Naive thymus-derived CD8-positive, alpha-beta T cell (primary cell): ENCODE results near the gene MYH6. TPM values are rescaled to one million over a fixed set of nuclear protein-coding genes. Genes with fewer than 3 reads are reported as not detected.

Source experiments
- ATAC-seq, 2 donors: fragments of 150-1000 bp; cut with Tn5 transposase in 1 of 2; sonication (Bioruptor Pico), chemical (Tn5 transposase) in 1 of 2; 1 replicate in 1 of 2; 2 replicates in 1 of 2; pipeline ENCODE4 v1.10.0; 2021; ENCODE audit warnings: mild to moderate bottlenecking in 2 of 2, moderate library complexity in 2 of 2
- POLR2A ChIA-PET: fragments of 350-600 bp; sonication (Branson Sonifier 250); formaldehyde crosslinking; loops from one replicate; lab custom pipeline; 2021; ENCODE audit warnings: antibody characterized with exemption; lab: Charles Lee
- DNase-seq, 10 donors: peaks; one replicate each; pipeline versions ENCODE4 v3.0.0 to v3.0.0-alpha.2; 2020 to 2022
- H3K27ac Mint-ChIP-seq, 10 donors: one replicate each; pipeline ENCODE4 v1.8.0; 2020 to 2022; ENCODE audit warnings: mild to moderate bottlenecking in 10 of 10, mixed read lengths in 10 of 10, moderate library complexity in 4 of 10, inconsistent platforms in 1 of 10
- H3K27me3 Mint-ChIP-seq, 5 donors: one replicate each; pipeline ENCODE4 v1.8.0; 2021 to 2022; ENCODE audit warnings: mixed read lengths in 5 of 5
- H3K36me3 Mint-ChIP-seq, 3 donors: one replicate each; pipeline ENCODE4 v1.8.0; 2020 to 2022; ENCODE audit warnings: mixed read lengths in 3 of 3, mild to moderate bottlenecking in 2 of 3, inconsistent platforms in 1 of 3
- H3K4me1 Mint-ChIP-seq, 4 donors: one replicate each; pipeline ENCODE4 v1.8.0; 2021 to 2022; ENCODE audit warnings: mixed read lengths in 4 of 4
- H3K4me3 Mint-ChIP-seq, 10 donors: one replicate each; pipeline ENCODE4 v1.8.0; 2020 to 2022; ENCODE audit warnings: mild to moderate bottlenecking in 10 of 10, mixed read lengths in 10 of 10, moderate library complexity in 6 of 10, inconsistent platforms in 1 of 10
- H3K9me3 Mint-ChIP-seq, 9 donors: one replicate each; pipeline ENCODE4 v1.8.0; 2020 to 2022; ENCODE audit warnings: mixed read lengths in 9 of 9, mild to moderate bottlenecking in 3 of 9, inconsistent platforms in 1 of 9, moderate library complexity in 1 of 9
- polyA plus RNA-seq, 3 donors: library from polyadenylated mRNA; unstranded; fragments of 300-500 nt; fragmentation: Illumina TruSeq; gene quantifications; one replicate each; pipeline ENCODE4 v1.2.3, GENCODE V29; 2021
- total RNA-seq, 8 experiments: library from RNA in 2 of 8; stranded (reverse) in 2 of 8; gene quantifications; one replicate each; pipeline ENCODE4 v1.2.3 and lab custom pipeline; 2021 to 2026

MYH6 gene
- total and polyA plus RNA-seq, 5 experiments from 2014 or later = not detected

- ATAC-seq (peak; percentile 6 to 45), DNase-seq (peak in 3 of 10 donors; percentile 8 to 20 (median 12))
- Mint-ChIP-seq H3K4me1 (peaks cover 15 to 21% (median 18%) of the 10 kb centered on the region in 4 donors), H3K36me3 (peaks cover 0 to 4% (median 0%) of the 10 kb centered on the region in 3 donors), H3K9me3 (no peaks in the 10 kb centered on the region), H3K27ac (peak overlapping the region in 5 of 10 donors; percentile 7 to 75 (median 58)), H3K4me3 (peak overlapping the region; percentile 75 to 91 (median 86)), H3K27me3 (peaks cover 3 to 51% (median 12%) of the 10 kb centered on the region in 5 donors)
- POLR2A ChIA-PET = interaction anchor here (1.0 to 4.5 kb wide), 3 partner anchors 10 to 30 kb away, joined by 3 to 25 read pairs (median 3); partner anchors contain the start of gene PABPN1
These were observed 56.2 kb downstream of the MYH6 start for GRCh38 chr14:23351681-23352505.

- peaks cover 0 to 38% (median 12%) of the 10 kb centered on the region in 5 donors for H3K27me3 Mint-ChIP-seq
- peaks cover 15 to 21% (median 18%) of the 10 kb centered on the region in 4 donors for H3K4me1 Mint-ChIP-seq
- ATAC-seq (no peak), DNase-seq (no peak)
- no peaks in the 10 kb centered on the region for H3K9me3 Mint-ChIP-seq
- POLR2A ChIA-PET = interaction anchor here (0.7 kb wide), 1 partner anchor 16 kb away, joined by 3 read pairs; no protein-coding TSS in a partner anchor
- peaks cover 0 to 4% (median 0%) of the 10 kb centered on the region in 3 donors for H3K36me3 Mint-ChIP-seq
- H3K27ac Mint-ChIP-seq = peak overlapping the region in 2 of 10 donors; percentile 2 to 42
- H3K4me3 Mint-ChIP-seq = peak overlapping the region in 3 of 10 donors; percentile 4 to 45 (median 12)
These were observed 58.8 kb downstream of the MYH6 start for GRCh38 chr14:23349156-23349845.

- Mint-ChIP-seq H3K27ac (no peak overlapping the region), H3K27me3 (peaks cover 0 to 27% (median 11%) of the 10 kb centered on the region in 5 donors), H3K9me3 (no peaks in the 10 kb centered on the region), H3K4me3 (no peak overlapping the region), H3K36me3 (peaks cover 0 to 4% (median 0%) of the 10 kb centered on the region in 3 donors), H3K4me1 (peaks cover 13 to 18% (median 15%) of the 10 kb centered on the region in 4 donors)
- POLR2A ChIA-PET = no interaction called here
- DNase-seq = no peak
- no peak for ATAC-seq
These were observed 59.8 kb downstream of the MYH6 start for GRCh38 chr14:23348297-23348655.

- no peak for DNase-seq
- peaks cover 0 to 4% (median 0%) of the 10 kb centered on the region in 3 donors for H3K36me3 Mint-ChIP-seq
- no peak for ATAC-seq
- H3K4me3 Mint-ChIP-seq = no peak overlapping the region
- no peaks in the 10 kb centered on the region for H3K9me3 Mint-ChIP-seq
- H3K27ac Mint-ChIP-seq = peak overlapping the region in 2 of 10 donors; percentile 5 to 40
- POLR2A ChIA-PET = interaction anchor here (0.6 kb wide), 1 partner anchor 89 kb away, joined by 3 read pairs; no protein-coding TSS in a partner anchor
- peaks cover 7 to 13% (median 10%) of the 10 kb centered on the region in 4 donors for H3K4me1 Mint-ChIP-seq
- peaks cover 0 to 26% (median 11%) of the 10 kb centered on the region in 5 donors for H3K27me3 Mint-ChIP-seq
These were observed 60.4 kb downstream of the MYH6 start for GRCh38 chr14:23347406-23348296.

- DNase-seq = no peak
- Mint-ChIP-seq H3K4me1 (peaks cover 6 to 13% (median 9%) of the 10 kb centered on the region in 4 donors), H3K36me3 (peaks cover 0 to 4% (median 0%) of the 10 kb centered on the region in 3 donors), H3K9me3 (no peaks in the 10 kb centered on the region), H3K27me3 (peaks cover 0 to 26% (median 12%) of the 10 kb centered on the region in 5 donors), H3K4me3 (no peak overlapping the region), H3K27ac (no peak overlapping the region)
- ATAC-seq = no peak
- POLR2A ChIA-PET = interaction anchor here (0.6 kb wide), 1 partner anchor 88 kb away, joined by 3 read pairs; no protein-coding TSS in a partner anchor
These were observed 61.2 kb downstream of the MYH6 start for GRCh38 chr14:23346693-23347405.

GRCh38 chr14:23345987-23346692 is 61.9 kb downstream of the MYH6 start:
- H3K4me1 Mint-ChIP-seq = peaks cover 2 to 11% (median 5%) of the 10 kb centered on the region in 4 donors
- ATAC-seq (no peak), DNase-seq (no peak)
- H3K27ac Mint-ChIP-seq = peak overlapping the region in 3 of 10 donors; percentile 41 to 74 (median 63)
- POLR2A ChIA-PET = no interaction called here
- H3K4me3 Mint-ChIP-seq = no peak overlapping the region
- peaks cover 0 to 21% (median 10%) of the 10 kb centered on the region in 5 donors for H3K27me3 Mint-ChIP-seq
- peaks cover 0 to 4% (median 0%) of the 10 kb centered on the region in 3 donors for H3K36me3 Mint-ChIP-seq
- H3K9me3 Mint-ChIP-seq = no peaks in the 10 kb centered on the region

- no peak for DNase-seq
- Mint-ChIP-seq H3K9me3 (peaks cover 0 to 3% (median 0%) of the 10 kb centered on the region in 9 donors), H3K27me3 (peaks cover 0 to 7% (median 0%) of the 10 kb centered on the region in 5 donors), H3K27ac (peak overlapping the region in 1 of 10 donors; percentile 47), H3K36me3 (no peaks in the 10 kb centered on the region), H3K4me1 (peaks cover 0 to 3% (median 0%) of the 10 kb centered on the region in 4 donors), H3K4me3 (no peak overlapping the region)
- POLR2A ChIA-PET = no interaction called here
- no peak for ATAC-seq
These were observed 63.6 kb downstream of the MYH6 start for GRCh38 chr14:23344481-23344880.

- H3K4me3 Mint-ChIP-seq = no peak overlapping the region
- DNase-seq (no peak), ATAC-seq (no peak)
- no peaks in the 10 kb centered on the region for H3K4me1 Mint-ChIP-seq
- H3K27ac Mint-ChIP-seq = no peak overlapping the region
- no peaks in the 10 kb centered on the region for H3K36me3 Mint-ChIP-seq
- H3K27me3 Mint-ChIP-seq = peaks cover 2 to 31% (median 16%) of the 10 kb centered on the region in 5 donors
- POLR2A ChIA-PET = no interaction called here
- H3K9me3 Mint-ChIP-seq = peaks cover 0 to 3% (median 0%) of the 10 kb centered on the region in 9 donors
These were observed 68.4 kb downstream of the MYH6 start for GRCh38 chr14:23339506-23340268.

- POLR2A ChIA-PET = no interaction called here
- no peaks in the 10 kb centered on the region for H3K36me3 Mint-ChIP-seq
- no peak for ATAC-seq
- H3K4me1 Mint-ChIP-seq = no peaks in the 10 kb centered on the region
- no peak overlapping the region for H3K4me3 Mint-ChIP-seq
- peaks cover 0 to 3% (median 0%) of the 10 kb centered on the region in 9 donors for H3K9me3 Mint-ChIP-seq
- H3K27ac Mint-ChIP-seq = no peak overlapping the region
- peaks cover 2 to 32% (median 13%) of the 10 kb centered on the region in 5 donors for H3K27me3 Mint-ChIP-seq
- no peak for DNase-seq
These were observed 72.5 kb downstream of the MYH6 start for GRCh38 chr14:23335623-23336022.
